GM23338 (cell line): ENCODE results near the gene DSG4.

Experiments used
- CREB1 ChIP-seq: fragments of 250-450 bp; sonication (Bioruptor Pico); IDR thresholded peaks from 2 replicates; pipeline ENCODE4 v1.5.0; 2020; ENCODE audit warnings: low read depth, mild to moderate bottlenecking, moderate library complexity
- CTCF ChIP-seq, 2 experiments: fragments of 200-600 bp in 1 of 2; sonication (generic) in 1 of 2; conservative IDR thresholded peaks; 2 replicates each; pipeline versions ENCODE4 v1.5.1 to v1.6.1; 2016 to 2017; ENCODE audit warnings: antibody characterized with exemption in 2 of 2, low read depth in 2 of 2, mild to moderate bottlenecking in 2 of 2, moderate library complexity in 1 of 2
- EZH2 ChIP-seq: fragments of 200-600 bp; sonication (generic); IDR thresholded peaks from one replicate; pipeline ENCODE4 v1.8.0; 2017; ENCODE audit warnings: antibody characterized with exemption, mild to moderate bottlenecking, low read depth; ENCODE audit not compliant: unreplicated experiment
- EZH2phosphoT487 ChIP-seq: fragments of 200-600 bp; sonication (generic); IDR thresholded peaks from one replicate; pipeline ENCODE4 v1.8.1; 2018; ENCODE audit warnings: antibody characterized with exemption; ENCODE audit not compliant: unreplicated experiment
- JUNB ChIP-seq: IDR thresholded peaks from one replicate; pipeline ENCODE4 v1.6.1; 2016; ENCODE audit warnings: antibody characterized with exemption; ENCODE audit not compliant: unreplicated experiment
- POLR2AphosphoS5 ChIP-seq: IDR thresholded peaks from 2 replicates; pipeline ENCODE4 v1.6.1; 2016; ENCODE audit warnings: antibody characterized with exemption, low read depth

GRCh38 chr18:31380912-31381311 is 4.3 kb downstream of the DSG4 start:
- TF ChIP-seq CTCF (conservative IDR thresholded peaks at IDR 0.05; ENCODE audit: low read depth in 2 of 2) (no peak), JUNB (no peak), EZH2phosphoT487 (no peak), POLR2AphosphoS5 (no peak), EZH2 (no peak), CREB1 (no peak)
